OCI-LY1 (cell line): ENCODE results near the gene HIVEP1.

Experiments used
- H2AFZ ChIP-seq: fragments of 200-600 bp; sonication (generic), shearing (Covaris generic); 2 replicates; pipeline ENCODE4 v1.6.0; 2014; ENCODE audit warnings: antibody characterized with exemption, mild to moderate bottlenecking, low read length
- H3F3A ChIP-seq: fragments of 200-600 bp; sonication (generic), shearing (Covaris generic); 2 replicates; pipeline ENCODE4 v1.6.0; 2014; ENCODE audit warnings: mild to moderate bottlenecking, antibody characterized with exemption, low read length, moderate library complexity; ENCODE audit not compliant: insufficient read depth
- H3K27ac ChIP-seq: fragments of 200-600 bp; sonication (generic); 2 replicates; pipeline ENCODE4 v1.5.1; 2014; ENCODE audit warnings: low read length, mixed run types, mild to moderate bottlenecking, low read depth; ENCODE audit not compliant: poor library complexity, severe bottlenecking
- H3K27me3 ChIP-seq: fragments of 200-600 bp; sonication (generic); 2 replicates; pipeline ENCODE4 v1.6.0; 2014; ENCODE audit warnings: antibody characterized with exemption, mild to moderate bottlenecking, low read length, moderate library complexity; ENCODE audit not compliant: insufficient read depth
- H3K36me3 ChIP-seq: fragments of 200-600 bp; sonication (generic); 2 replicates; pipeline ENCODE4 v1.6.1; 2014; ENCODE audit warnings: mild to moderate bottlenecking, antibody characterized with exemption, low read length, moderate library complexity, mixed read lengths; ENCODE audit not compliant: insufficient read depth
- H3K4me1 ChIP-seq: fragments of 200-600 bp; sonication (generic); 2 replicates; pipeline ENCODE4 v1.5.1; 2014; ENCODE audit warnings: mild to moderate bottlenecking, low read length, moderate library complexity; ENCODE audit not compliant: insufficient read depth, severe bottlenecking
- H3K4me2 ChIP-seq: fragments of 200-600 bp; sonication (generic), shearing (Covaris generic); 2 replicates; pipeline ENCODE4 v1.6.1; 2014; ENCODE audit warnings: low read length
- H3K4me3 ChIP-seq: fragments of 200-600 bp; sonication (generic); 2 replicates; pipeline ENCODE4 v1.5.1; 2014; ENCODE audit warnings: low read length, low read depth, mild to moderate bottlenecking, mixed read lengths; ENCODE audit not compliant: poor library complexity, severe bottlenecking
- H3K79me2 ChIP-seq: fragments of 200-600 bp; shearing (Covaris generic); 2 replicates; pipeline ENCODE4 v1.6.1; 2016; ENCODE audit warnings: mixed run types, low read length, mixed read lengths; ENCODE audit not compliant: insufficient read depth
- H3K9ac ChIP-seq: fragments of 200-600 bp; sonication (generic), shearing (Covaris generic); 2 replicates; pipeline ENCODE4 v1.6.1; 2014; ENCODE audit warnings: mild to moderate bottlenecking, low read length, mixed read lengths
- H3K9me2 ChIP-seq: fragments of 200-600 bp; sonication (generic), shearing (Covaris generic); 2 replicates; pipeline ENCODE4 v1.6.1; 2014; ENCODE audit warnings: low read depth, mild to moderate bottlenecking, low read length, mixed read lengths
- H3K9me3 ChIP-seq: fragments of 200-600 bp; shearing (Covaris generic); 2 replicates; pipeline ENCODE4 v1.6.1; 2014; ENCODE audit warnings: low read length, mixed read lengths
- H4K20me1 ChIP-seq: fragments of 200-600 bp; sonication (generic), shearing (Covaris generic); 2 replicates; pipeline ENCODE4 v1.6.0; 2016; ENCODE audit warnings: mild to moderate bottlenecking, low read length; ENCODE audit not compliant: insufficient read depth
- CTCF ChIP-seq: fragments of 200-600 bp; sonication (generic), shearing (Covaris generic); IDR thresholded peaks from 2 replicates; pipeline ENCODE4 v1.5.1; 2017; ENCODE audit warnings: mild to moderate bottlenecking, antibody characterized with exemption, low read length, moderate library complexity, mixed read lengths
- EZH2 ChIP-seq: fragments of 200-600 bp; sonication (generic), shearing (Covaris generic); IDR thresholded peaks from 2 replicates; pipeline ENCODE4 v1.8.0; 2017; ENCODE audit warnings: borderline replicate concordance, mixed run types, mild to moderate bottlenecking, antibody characterized with exemption, low read length, moderate library complexity, mixed read lengths

The HIVEP1 gene

GRCh38 chr6:11983306-11983705, 28.8 kb upstream of the HIVEP1 start:
- Histone ChIP-seq H3K27ac (no peak overlapping the region), H3K4me3 (no peak overlapping the region)

DNA sequence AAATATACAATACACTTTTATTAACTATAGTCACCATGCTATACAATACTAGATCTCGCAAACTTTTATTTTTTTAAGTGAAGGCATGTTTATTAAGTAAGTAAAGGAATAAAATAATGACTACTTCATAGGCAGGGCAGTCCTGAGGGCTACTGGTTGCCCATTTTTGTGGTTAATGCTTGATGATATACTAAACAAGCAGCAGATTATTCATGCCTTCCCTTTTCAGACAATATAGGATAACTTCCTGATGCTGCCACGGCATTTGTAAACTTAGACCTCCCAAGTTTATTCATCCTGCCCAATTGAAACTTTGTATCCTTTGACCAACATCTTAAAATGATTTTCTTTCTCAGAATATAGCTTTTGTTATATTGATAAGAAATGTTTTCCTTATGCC, 24.7 kb upstream of the HIVEP1 start:
- Histone ChIP-seq H3K27ac (no peak overlapping the region), H3K36me3 (no peaks in the 10 kb centered on the region), H3K9ac (no peak overlapping the region), H3K79me2 (no peaks in the 10 kb centered on the region), H3K4me2 (no peak overlapping the region), H2AFZ (no peak overlapping the region), H3K9me2 (no peaks in the 10 kb centered on the region), H3K4me3 (no peak overlapping the region), H3F3A (no peaks in the 10 kb centered on the region; the same call in 1 of the 2 replicates), H3K27me3 (no peaks in the 10 kb centered on the region), H4K20me1 (no peaks in the 10 kb centered on the region), H3K4me1 (no peaks in the 10 kb centered on the region), H3K9me3 (no peaks in the 10 kb centered on the region)
- no peak for TF ChIP-seq EZH2
- no peak for TF ChIP-seq CTCF

More at GRCh38 chr6:11983306-11983705, 28.8 kb upstream of the HIVEP1 start:
- H3K9me2 ChIP-seq, result no peaks in the 10 kb centered on the region
- no peaks in the 10 kb centered on the region for H3K27me3 ChIP-seq
- no peak overlapping the region for H2AFZ ChIP-seq
- no peak overlapping the region for H3K4me2 ChIP-seq
- TF ChIP-seq EZH2, result no peak
- TF ChIP-seq CTCF, result no peak
- H3K36me3 ChIP-seq, result no peaks in the 10 kb centered on the region
- H3K9ac ChIP-seq, result no peak overlapping the region
- H3K4me1 ChIP-seq, result no peaks in the 10 kb centered on the region
- no peaks in the 10 kb centered on the region for H3K9me3 ChIP-seq
- H3F3A ChIP-seq, result no peaks in the 10 kb centered on the region; the same call in 1 of the 2 replicates
- H3K79me2 ChIP-seq, result no peaks in the 10 kb centered on the region
- no peaks in the 10 kb centered on the region for H4K20me1 ChIP-seq

- no peak for TF ChIP-seq EZH2
- no peak overlapping the region for H3K27ac ChIP-seq
- no peak overlapping the region for H3K4me2 ChIP-seq
- no peaks in the 10 kb centered on the region for H3K9me2 ChIP-seq
- H3K4me3 ChIP-seq, result no peak overlapping the region
- no peak overlapping the region for H2AFZ ChIP-seq
- H3F3A ChIP-seq, result no peaks in the 10 kb centered on the region; the same call in 1 of the 2 replicates
- no peaks in the 10 kb centered on the region for H3K27me3 ChIP-seq
- no peaks in the 10 kb centered on the region for H3K79me2 ChIP-seq
- no peaks in the 10 kb centered on the region for H3K9me3 ChIP-seq
- H3K4me1 ChIP-seq, result no peaks in the 10 kb centered on the region
- no peaks in the 10 kb centered on the region for H4K20me1 ChIP-seq
- no peaks in the 10 kb centered on the region for H3K36me3 ChIP-seq
- no peak overlapping the region for H3K9ac ChIP-seq
Measured at GRCh38 chr6:11989386-11989785, 22.7 kb upstream of the HIVEP1 start.

DNA sequence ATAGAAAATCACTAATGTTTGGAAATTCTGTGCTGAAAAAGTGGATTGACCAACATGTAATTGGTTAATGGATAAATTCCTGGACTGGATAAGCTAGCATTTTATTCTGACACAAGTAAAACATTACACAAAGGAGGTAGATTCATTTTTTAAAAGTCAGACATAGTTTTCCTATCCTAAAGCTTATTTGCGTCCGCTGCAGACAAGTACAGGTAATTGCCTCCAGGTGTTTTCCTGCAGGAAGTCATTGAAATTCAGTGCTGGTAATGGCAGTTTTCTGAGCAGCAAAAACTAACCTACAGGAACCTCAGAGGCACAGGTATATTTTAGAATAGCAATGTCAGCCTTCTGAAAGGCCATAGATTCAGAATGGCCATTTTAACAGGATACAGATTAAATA, 20.0 kb upstream of the HIVEP1 start:
- Histone ChIP-seq H3K79me2 (no peaks in the 10 kb centered on the region), H4K20me1 (no peaks in the 10 kb centered on the region), H2AFZ (no peak overlapping the region), H3K36me3 (no peaks in the 10 kb centered on the region), H3K27ac (no peak overlapping the region), H3K4me2 (no peak overlapping the region), H3K4me3 (no peak overlapping the region), H3K9me3 (no peaks in the 10 kb centered on the region), H3K27me3 (no peaks in the 10 kb centered on the region), H3K9me2 (no peaks in the 10 kb centered on the region), H3F3A (no peaks in the 10 kb centered on the region), H3K9ac (no peak overlapping the region), H3K4me1 (no peaks in the 10 kb centered on the region)
- TF ChIP-seq CTCF, result no peak
- no peak for TF ChIP-seq EZH2
